OCI-LY7 (cell line): ENCODE results near the gene TACO1.

Experiments used
- EZH2phosphoT487 ChIP-seq: fragments of 200-600 bp; sonication (generic); IDR thresholded peaks from 2 replicates; pipeline ENCODE4 v1.6.1; 2018; ENCODE audit warnings: low read depth, borderline replicate concordance, mild to moderate bottlenecking, mixed run types, antibody characterized with exemption, low read length, moderate library complexity, mixed read lengths
- TF ChIP-seq, protein P1 (sequence below): fragments of 200-600 bp; sonication (generic); conservative IDR thresholded peaks from 2 replicates; pipeline ENCODE4 v1.5.1; 2014; ENCODE audit warnings: mild to moderate bottlenecking, antibody characterized with exemption, low read length, moderate library complexity, mixed read lengths

DNA sequence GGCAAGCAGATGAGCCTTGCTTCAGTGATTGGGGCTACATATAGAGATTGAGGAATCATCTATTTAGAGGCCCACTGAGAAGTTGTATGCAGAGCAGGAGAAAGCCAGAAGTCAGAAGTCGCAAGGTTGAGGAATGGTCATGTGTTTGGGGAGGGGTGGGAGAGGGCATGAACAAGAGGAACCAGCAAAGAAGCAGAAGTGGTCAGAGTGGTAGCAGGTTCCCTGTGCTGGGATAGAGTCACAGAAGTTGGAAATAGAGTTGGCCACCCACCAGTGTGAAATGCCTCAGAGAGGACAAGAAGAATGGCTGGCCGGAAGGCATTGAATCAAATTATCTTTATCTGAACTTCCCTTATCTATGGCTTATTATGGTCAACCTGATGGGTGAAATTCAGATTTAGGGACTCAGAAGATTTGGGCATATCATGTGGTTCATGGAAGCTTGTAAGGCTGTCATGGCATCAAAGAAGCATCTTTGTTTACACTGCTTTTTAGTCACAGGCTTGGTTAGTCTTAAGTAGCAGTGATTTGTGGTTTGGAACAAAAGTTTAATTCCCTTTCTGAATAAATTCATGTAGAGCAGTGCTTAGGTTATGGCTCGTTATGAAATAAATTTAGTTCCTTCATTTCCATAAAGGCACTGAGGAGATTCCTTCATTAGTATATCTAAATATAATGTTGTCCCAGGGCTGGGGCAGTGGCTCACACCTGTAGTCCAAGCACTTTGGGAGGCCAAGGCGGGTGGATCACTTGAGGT is 41.2 kb downstream of the TACO1 start:
- TF ChIP-seq, protein P1, sequence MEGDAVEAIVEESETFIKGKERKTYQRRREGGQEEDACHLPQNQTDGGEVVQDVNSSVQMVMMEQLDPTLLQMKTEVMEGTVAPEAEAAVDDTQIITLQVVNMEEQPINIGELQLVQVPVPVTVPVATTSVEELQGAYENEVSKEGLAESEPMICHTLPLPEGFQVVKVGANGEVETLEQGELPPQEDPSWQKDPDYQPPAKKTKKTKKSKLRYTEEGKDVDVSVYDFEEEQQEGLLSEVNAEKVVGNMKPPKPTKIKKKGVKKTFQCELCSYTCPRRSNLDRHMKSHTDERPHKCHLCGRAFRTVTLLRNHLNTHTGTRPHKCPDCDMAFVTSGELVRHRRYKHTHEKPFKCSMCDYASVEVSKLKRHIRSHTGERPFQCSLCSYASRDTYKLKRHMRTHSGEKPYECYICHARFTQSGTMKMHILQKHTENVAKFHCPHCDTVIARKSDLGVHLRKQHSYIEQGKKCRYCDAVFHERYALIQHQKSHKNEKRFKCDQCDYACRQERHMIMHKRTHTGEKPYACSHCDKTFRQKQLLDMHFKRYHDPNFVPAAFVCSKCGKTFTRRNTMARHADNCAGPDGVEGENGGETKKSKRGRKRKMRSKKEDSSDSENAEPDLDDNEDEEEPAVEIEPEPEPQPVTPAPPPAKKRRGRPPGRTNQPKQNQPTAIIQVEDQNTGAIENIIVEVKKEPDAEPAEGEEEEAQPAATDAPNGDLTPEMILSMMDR, result no peak
- TF ChIP-seq EZH2phosphoT487, result no peak
